HepG2 (cell line): ENCODE results near the gene QKI. TPM values are rescaled to one million over a fixed set of nuclear protein-coding genes. Genes with fewer than 3 reads are reported as not detected.

Experiments used
- ATAC-seq: fragments of 200-7000 bp; cut with Tn5 transposase; 3 replicates; pipeline ENCODE4 v1.9.1; 2020; ENCODE audit warnings: mild to moderate bottlenecking, moderate library complexity
- BruUV-seq: library from RNA; stranded (reverse); fragments of 400-500 nt; replicated peaks from 2 replicates; lab custom pipeline; 2021; lab: Mats Ljungman, UMichigan
- CTCF ChIA-PET: fragments of 300-600 bp; formaldehyde crosslinking; extraction: SDS; loops from one replicate; lab custom pipeline; 2021; ENCODE audit warnings: low total read pairs, inconsistent platforms, low intra/inter-chr PET ratio; lab: Yijun Ruan, JAX
- POLR2A ChIA-PET: fragments of 350-600 bp; sonication (Branson Sonifier 250); formaldehyde crosslinking; loops from one replicate; lab custom pipeline; 2020; ENCODE audit warnings: antibody characterized with exemption, inconsistent platforms; lab: Yijun Ruan, JAX
- DNase-seq: peaks from one replicate; pipeline ENCODE4 v3.0.0-alpha.2; 2015; ENCODE audit warnings: low spot score
- FAIRE-seq: peaks from 3 replicates; lab custom pipeline; 2011; peaks lifted over from hg19 to GRCh38; lab: Jason Lieb, UNC
- H2AFZ ChIP-seq: one replicate; pipeline ENCODE4 v1.6.1; 2011; ENCODE audit warnings: low read length, inconsistent platforms
- H3K27ac ChIP-seq: fragments of 300-600 bp; 3 replicates; pipeline ENCODE4 v1.8.0; 2011; ENCODE audit warnings: mixed run types, mild to moderate bottlenecking, mixed read lengths, low read length, inconsistent platforms; ENCODE audit not compliant: insufficient read depth; ENCODE audit errors: extremely low read length
- H3K27me3 ChIP-seq, 2 experiments: fragments of 200-600 bp in 1 of 2; 2 replicates in 1 of 2; 3 replicates in 1 of 2; pipeline versions ENCODE4 v1.6.0 to v1.8.0; 2011; ENCODE audit warnings: low read length in 2 of 2, mild to moderate bottlenecking in 2 of 2, moderate library complexity in 2 of 2, inconsistent platforms in 1 of 2; ENCODE audit not compliant: insufficient read depth in 2 of 2, control insufficient read depth in 1 of 2
- H3K36me3 ChIP-seq, 2 experiments: fragments of 200-600 bp in 1 of 2; replicated peaks in 1 of 2; 2 replicates in 1 of 2; 3 replicates in 1 of 2; pipeline versions ENCODE4 v1.5.1 to v1.8.0; 2011; ENCODE audit warnings: low read length in 2 of 2, inconsistent platforms in 1 of 2; ENCODE audit not compliant: insufficient read depth in 2 of 2, control insufficient read depth in 1 of 2
- H3K4me1 ChIP-seq: 2 replicates; pipeline ENCODE4 v1.5.1; 2012; ENCODE audit warnings: low read length, inconsistent platforms; ENCODE audit not compliant: insufficient read depth
- H3K4me2 ChIP-seq: 2 replicates; pipeline ENCODE4 v1.6.0; 2011; ENCODE audit warnings: low read depth, low read length, inconsistent platforms
- H3K4me3 ChIP-seq, 3 experiments: fragments of 200-600 bp in 1 of 3; sonication (generic), shearing (Covaris generic) in 1 of 3; replicated peaks in 1 of 3; 2 replicates each; pipeline ENCODE4 v1.5.1; 2011 to 2016; ENCODE audit warnings: low read length in 3 of 3, inconsistent platforms in 2 of 3, low read depth in 2 of 3, mild to moderate bottlenecking in 2 of 3, control low read depth in 1 of 3, mixed read lengths in 1 of 3; ENCODE audit not compliant: insufficient read depth in 1 of 3
- H3K79me2 ChIP-seq: one replicate; pipeline ENCODE4 v1.6.1; 2011; ENCODE audit warnings: low read length, inconsistent platforms; ENCODE audit not compliant: insufficient read depth
- H3K9ac ChIP-seq: 2 replicates; pipeline ENCODE4 v1.6.0; 2011; ENCODE audit warnings: mild to moderate bottlenecking, low read depth, low read length, inconsistent platforms; ENCODE audit not compliant: insufficient read depth
- H3K9me3 ChIP-seq: 2 replicates; pipeline ENCODE4 v1.5.1; 2012; ENCODE audit warnings: mild to moderate bottlenecking, low read length
- H4K20me1 ChIP-seq: 2 replicates; pipeline ENCODE4 v1.6.0; 2011; ENCODE audit warnings: inconsistent platforms, mild to moderate bottlenecking, low read length, moderate library complexity; ENCODE audit not compliant: insufficient read depth
- GATA4 ChIP-seq: sonication (generic); IDR thresholded peaks from 2 replicates; pipeline ENCODE4 v1.6.1; 2016; ENCODE audit warnings: antibody characterized with exemption, low read depth, borderline replicate concordance
- GZF1 ChIP-seq: sonication (generic); formaldehyde crosslinking; IDR thresholded peaks from 2 replicates; pipeline ENCODE4 v1.5.1; 2020; ENCODE audit warnings: mild to moderate bottlenecking, missing genetic modification reagents
- PTBP1 ChIP-seq: fragments of 200-400 bp; formaldehyde crosslinking; IDR thresholded peaks from 2 replicates; pipeline ENCODE4 v1.6.1; 2018; ENCODE audit warnings: low read length, low read depth; ENCODE audit not compliant: poor library complexity, severe bottlenecking
- RBM22 ChIP-seq: fragments of 200-400 bp; formaldehyde crosslinking; optimal IDR thresholded peaks from 2 replicates; pipeline ENCODE3; 2017; ENCODE audit warnings: mild to moderate bottlenecking, low read length, moderate library complexity
- SIX4 ChIP-seq: sonication (generic); formaldehyde crosslinking; IDR thresholded peaks from 2 replicates; pipeline ENCODE4 v1.4.0; 2020; ENCODE audit warnings: missing genetic modification reagents
- ZNF460 ChIP-seq: sonication (generic); formaldehyde crosslinking; IDR thresholded peaks from 2 replicates; pipeline ENCODE4 v1.5.1; 2020; ENCODE audit warnings: missing genetic modification reagents, mild to moderate bottlenecking, borderline replicate concordance
- ZNF552 ChIP-seq: sonication (generic); formaldehyde crosslinking; IDR thresholded peaks from 2 replicates; pipeline ENCODE4 v1.9.0; 2022; ENCODE audit warnings: missing genetic modification reagents, mild to moderate bottlenecking, borderline replicate concordance
- WGBS: methylation state at CpG from one replicate; pipeline ENCODE4 v1.1.6; 2017; ENCODE audit warnings: low lambda C conversion rate; 5-methylcytosine and 5-hydroxymethylcytosine counted together
- in situ Hi-C: cut with HindIII; loops from 2 replicates; pipeline ENCODE4 v1.10.0; 2017; ENCODE audit warnings: low pct_unique_long_range_greater_than_20kb; ENCODE audit not compliant: extremely low pct_ligation_motif_present
- intact Hi-C: fragments of 100-400 bp; cut with micrococcal nuclease; formaldehyde crosslinking; loops from one replicate; pipeline ENCODE4 v1.10.0; 2022; ENCODE audit not compliant: unreplicated experiment
- polyA plus RNA-seq, 8 experiments: library from polyadenylated mRNA; depleted of rRNA in 3 of 8; stranded (reverse) in 7 of 8; unstranded in 1 of 8; fragments of >200 nt; fragmentation: Illumina TruSeq in 4 of 8; extraction: Trizol in 4 of 8; gene quantifications; 2 replicates each; pipeline versions ENCODE4 v1.2.1 to v1.2.3, GENCODE V29; 2011 to 2016; ENCODE audit warnings: low read depth in 4 of 8, missing spikeins in 1 of 8, mixed read lengths in 1 of 8; ENCODE audit not compliant: insufficient read depth in 1 of 8
- total RNA-seq, 5 experiments: library from RNA; depleted of rRNA; stranded (reverse); fragments of >200 nt; fragmentation: Illumina TruSeq; extraction: Trizol; gene quantifications; 2 replicates each; pipeline ENCODE4 v1.2.3, GENCODE V29; 2016; ENCODE audit warnings: low read depth in 1 of 5
- TF ChIP-seq, protein P1 (sequence below): sonication (generic); formaldehyde crosslinking; IDR thresholded peaks from 2 replicates; pipeline ENCODE4 v1.8.1; 2022; ENCODE audit warnings: mild to moderate bottlenecking, missing genetic modification reagents

QKI gene
- total and polyA plus RNA-seq, 2 of the 13 experiments (the other 11 are each of a cell fraction or from before 2014, with no cell fraction given), result 136 to 137 TPM

DNA sequence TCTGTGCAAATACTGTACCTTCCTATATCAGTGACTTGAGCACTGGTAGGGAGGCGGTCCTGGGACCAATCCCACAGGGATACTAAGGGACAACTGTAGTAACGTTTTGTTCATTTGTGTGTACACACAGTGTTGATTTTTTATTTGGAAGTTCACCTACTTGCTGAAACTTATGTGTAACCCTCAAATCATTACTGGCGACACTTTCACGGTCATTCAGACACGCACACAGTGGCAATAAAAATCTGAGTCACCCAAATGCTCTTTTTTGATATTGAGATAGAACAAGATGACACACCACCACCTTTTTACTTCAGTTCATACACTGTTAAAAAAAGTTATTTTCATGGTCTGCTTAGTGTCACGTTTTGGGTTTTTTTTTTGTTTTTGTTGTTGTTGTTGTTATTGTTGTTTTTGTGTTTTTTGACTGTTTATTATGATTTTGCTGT is 79.8 kb downstream of the QKI start:
- H3K27ac ChIP-seq, result no peak overlapping the region
- no peaks in the 10 kb centered on the region for H3K27me3 ChIP-seq
- H3K4me1 ChIP-seq, result no peaks in the 10 kb centered on the region
- ATAC-seq (no peak), DNase-seq (no peak), FAIRE-seq (no peak)
- ChIA-PET POLR2A (no interaction called here), CTCF (no interaction called here)
- no peak overlapping the region for H3K4me2 ChIP-seq
- in situ Hi-C loops, result no loop called here
- TF ChIP-seq RBM22, result peak; percentile 65
- no peak for TF ChIP-seq ZNF460
- no peaks in the 10 kb centered on the region for H3K9me3 ChIP-seq
- no peaks in the 10 kb centered on the region for H3K36me3 ChIP-seq
- BruUV-seq, result no TSS peak
- H2AFZ ChIP-seq, result no peak overlapping the region
- H4K20me1 ChIP-seq, result peaks cover 5% of the 10 kb centered on the region; the same call in 1 of the 2 replicates
- 95% methylated on average over 6 of the region's 6 CpGs for WGBS
- intact Hi-C loops, result no loop called here
- no peak overlapping the region for H3K9ac ChIP-seq
- H3K4me3 ChIP-seq, result no peak overlapping the region
- peaks cover 90% of the 10 kb centered on the region for H3K79me2 ChIP-seq

DNA sequence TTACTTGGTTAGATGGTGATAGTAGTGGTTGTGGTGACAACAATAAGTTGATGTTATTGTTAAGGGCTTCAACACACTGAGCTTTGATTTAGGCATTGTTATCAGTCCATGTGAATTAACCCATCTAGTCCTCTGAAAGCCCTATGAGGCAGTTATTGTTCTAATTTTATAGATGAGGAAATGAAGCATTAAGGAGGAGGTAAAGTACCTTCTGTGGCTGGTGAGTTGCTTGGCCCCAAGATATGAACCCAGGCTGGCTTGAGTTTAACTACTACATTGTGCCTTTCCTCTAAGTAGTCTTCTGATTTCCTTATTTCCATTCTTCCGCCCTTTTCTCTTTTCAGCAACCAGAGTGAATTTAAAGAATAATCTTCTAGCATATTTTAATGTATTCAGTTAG is 81.7 kb downstream of the QKI start:
- intact Hi-C loops, result no loop called here

More for the DNA sequence above, 81.7 kb downstream of the QKI start:
- Histone ChIP-seq H3K4me2 (no peak overlapping the region), H3K9me3 (no peaks in the 10 kb centered on the region), H3K27me3 (no peaks in the 10 kb centered on the region), H3K9ac (no peak overlapping the region), H3K4me1 (no peaks in the 10 kb centered on the region), H3K4me3 (no peak overlapping the region), H3K36me3 (no peaks in the 10 kb centered on the region), H4K20me1 (peaks cover 5% of the 10 kb centered on the region; the same call in 1 of the 2 replicates), H3K79me2 (peaks cover 83% of the 10 kb centered on the region), H2AFZ (no peak overlapping the region), H3K27ac (no peak overlapping the region)
- ChIA-PET POLR2A (no interaction called here), CTCF (no interaction called here)
- TF ChIP-seq GZF1 (CRISPR knock-in tag) (no peak), GATA4 (no peak), ZNF552 (CRISPR knock-in tag) (no peak), PTBP1 (no peak), RBM22 (peak; percentile 70), SIX4 (CRISPR knock-in tag) (no peak)
- TF ChIP-seq, protein P1, sequence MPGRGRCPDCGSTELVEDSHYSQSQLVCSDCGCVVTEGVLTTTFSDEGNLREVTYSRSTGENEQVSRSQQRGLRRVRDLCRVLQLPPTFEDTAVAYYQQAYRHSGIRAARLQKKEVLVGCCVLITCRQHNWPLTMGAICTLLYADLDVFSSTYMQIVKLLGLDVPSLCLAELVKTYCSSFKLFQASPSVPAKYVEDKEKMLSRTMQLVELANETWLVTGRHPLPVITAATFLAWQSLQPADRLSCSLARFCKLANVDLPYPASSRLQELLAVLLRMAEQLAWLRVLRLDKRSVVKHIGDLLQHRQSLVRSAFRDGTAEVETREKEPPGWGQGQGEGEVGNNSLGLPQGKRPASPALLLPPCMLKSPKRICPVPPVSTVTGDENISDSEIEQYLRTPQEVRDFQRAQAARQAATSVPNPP (CRISPR knock-in tag), result no peak
- FAIRE-seq, result no peak
- in situ Hi-C loops, result no loop called here
- DNase-seq, result no peak
- ATAC-seq, result no peak
- no TSS peak for BruUV-seq
- WGBS, result 94% methylated on average over 1 of the region's 1 CpG
